GM19468 (cell line): ENCODE data around the gene SLC25A21.

Experiments used
- ATAC-seq: cut with Tn5 transposase; IDR thresholded peaks from one replicate; pipeline ENCODE4 v1.9.1; 2021; ENCODE audit warnings: mild to moderate bottlenecking, moderate library complexity, moderate number of reproducible peaks; ENCODE audit not compliant: unreplicated experiment; ENCODE audit errors: extremely low read depth

SLC25A21 gene

GRCh38 chr14:36855396-36855795 lies 317.0 kb downstream of the SLC25A21 start:
- ATAC-seq, result no peak

GRCh38 chr14:36852981-36853691 lies 319.3 kb downstream of the SLC25A21 start:
- ATAC-seq, result no peak

GRCh38 chr14:36848213-36848612 lies 324.2 kb downstream of the SLC25A21 start:
- ATAC-seq, result no peak

GRCh38 chr14:36847366-36847765 lies 325.0 kb downstream of the SLC25A21 start:
- ATAC-seq, result no peak

GRCh38 chr14:36845356-36846012 lies 326.9 kb downstream of the SLC25A21 start:
- ATAC-seq, result no peak

- ATAC-seq, result no peak
Observed at GRCh38 chr14:36844443-36845195, 327.8 kb downstream of the SLC25A21 start.

- no peak for ATAC-seq
Observed at GRCh38 chr14:36843410-36843809, 329.0 kb downstream of the SLC25A21 start.

GRCh38 chr14:36835128-36835527 lies 337.3 kb downstream of the SLC25A21 start:
- no peak for ATAC-seq

- ATAC-seq, result no peak
Observed at GRCh38 chr14:36834293-36834692, 338.1 kb downstream of the SLC25A21 start.

GRCh38 chr14:36829547-36829946 lies 342.9 kb downstream of the SLC25A21 start:
- ATAC-seq, result no peak

- ATAC-seq, result no peak
Observed at GRCh38 chr14:36827861-36828260, 344.5 kb downstream of the SLC25A21 start.

GRCh38 chr14:36826614-36827013 lies 345.8 kb downstream of the SLC25A21 start:
- no peak for ATAC-seq

GRCh38 chr14:36824854-36825253 lies 347.6 kb downstream of the SLC25A21 start:
- ATAC-seq, result no peak

- ATAC-seq, result no peak
Observed at GRCh38 chr14:36823651-36824050, 348.8 kb downstream of the SLC25A21 start.

GRCh38 chr14:36822685-36823084 lies 349.7 kb downstream of the SLC25A21 start:
- no peak for ATAC-seq

GRCh38 chr14:36820901-36821300 lies 351.5 kb downstream of the SLC25A21 start:
- ATAC-seq, result no peak

- ATAC-seq, result no peak
Observed at GRCh38 chr14:36820111-36820709, 352.2 kb downstream of the SLC25A21 start.

GRCh38 chr14:36818794-36819384 lies 353.5 kb downstream of the SLC25A21 start:
- ATAC-seq, result no peak

- no peak for ATAC-seq
Observed at GRCh38 chr14:36818246-36818645, 354.2 kb downstream of the SLC25A21 start.
